ENCODE results near the gene ZBTB7C. TPM values are rescaled to one million over a fixed set of nuclear protein-coding genes. Genes with fewer than 3 reads are reported as not detected.

The ZBTB7C gene
- polyA plus RNA-seq, 2 donors, result 20.6 to 24.5 TPM

DNA sequence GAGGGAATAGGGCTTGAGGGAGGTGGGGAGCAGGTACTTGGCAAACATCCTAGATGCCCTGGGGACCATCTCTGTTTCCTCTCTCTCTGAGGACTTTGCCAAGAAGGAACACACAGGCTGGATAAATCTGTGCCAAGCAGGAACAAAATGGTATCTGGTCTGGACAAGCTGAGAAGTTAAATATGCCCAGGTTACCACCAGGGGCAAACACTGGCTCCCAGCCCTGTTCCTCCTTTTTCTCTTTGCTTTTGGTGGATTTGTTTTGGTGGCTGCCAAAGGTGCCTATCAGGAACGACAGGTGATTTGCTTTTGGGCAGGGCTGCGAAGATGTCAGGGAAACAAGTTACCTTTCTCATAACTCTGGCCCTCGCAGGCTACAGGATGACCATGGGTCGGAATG is 251.2 kb downstream of the ZBTB7C start:
- H3K27ac ChIP-seq (ENCODE audit: low read depth in 2 of 2, low read length in 1 of 2), result peak overlapping the region in 1 of 2 donors; percentile 57
- 53 to 58% methylated on average over 4 of the region's 4 CpGs for WGBS, 2 donors
- peaks cover 0 to 25% of the 10 kb centered on the region in 2 donors for H3K4me1 ChIP-seq (ENCODE audit: control insufficient read depth in 2 of 2, insufficient read depth in 2 of 2, low read length in 1 of 2)
- no peaks in the 10 kb centered on the region for H3K27me3 ChIP-seq (ENCODE audit: control insufficient read depth in 1 of 2, insufficient read depth in 2 of 2, low read length in 2 of 2)
- H3K9me3 ChIP-seq (ENCODE audit: control insufficient read depth in 2 of 2, insufficient read depth in 1 of 2, low read depth in 1 of 2, low read length in 1 of 2), result no peaks in the 10 kb centered on the region
- H3K4me3 ChIP-seq (ENCODE audit: low read depth in 1 of 2, low read length in 2 of 2), result no peak overlapping the region
- H3K36me3 ChIP-seq (ENCODE audit: control insufficient read depth in 2 of 2, insufficient read depth in 2 of 2, low read length in 1 of 2), result no peaks in the 10 kb centered on the region

DNA sequence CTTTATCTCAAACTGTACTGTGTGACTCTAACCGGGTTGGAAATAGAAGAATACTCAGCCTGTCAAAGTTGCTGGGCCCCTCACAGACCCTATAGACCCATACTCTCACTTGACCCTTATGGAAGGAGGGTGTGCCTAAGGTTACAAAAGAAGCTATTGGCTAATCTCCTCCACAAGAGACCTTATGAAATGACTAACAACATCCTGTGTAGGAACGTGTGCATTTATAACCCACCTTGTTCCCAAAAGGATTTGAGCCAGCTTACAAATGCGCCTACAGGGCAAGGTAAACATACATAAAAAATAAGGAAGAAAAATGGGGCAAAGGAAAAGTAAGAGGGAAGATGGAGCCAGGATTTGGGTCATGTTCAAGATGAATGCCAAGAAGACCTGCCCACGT is 253.3 kb downstream of the ZBTB7C start:
- Histone ChIP-seq H3K4me3 (ENCODE audit: low read depth in 1 of 2, low read length in 2 of 2) (no peak overlapping the region), H3K27ac (ENCODE audit: low read depth in 2 of 2, low read length in 1 of 2) (peak overlapping the region in 1 of 2 donors; percentile 26), H3K27me3 (ENCODE audit: control insufficient read depth in 1 of 2, insufficient read depth in 2 of 2, low read length in 2 of 2) (no peaks in the 10 kb centered on the region), H3K4me1 (ENCODE audit: control insufficient read depth in 2 of 2, insufficient read depth in 2 of 2, low read length in 1 of 2) (peaks cover 0 to 20% of the 10 kb centered on the region in 2 donors), H3K9me3 (ENCODE audit: control insufficient read depth in 2 of 2, insufficient read depth in 1 of 2, low read depth in 1 of 2, low read length in 1 of 2) (no peaks in the 10 kb centered on the region), H3K36me3 (ENCODE audit: control insufficient read depth in 2 of 2, insufficient read depth in 2 of 2, low read length in 1 of 2) (no peaks in the 10 kb centered on the region)
- 55 to 62% methylated on average over 4 of the region's 4 CpGs for WGBS, 2 donors

DNA sequence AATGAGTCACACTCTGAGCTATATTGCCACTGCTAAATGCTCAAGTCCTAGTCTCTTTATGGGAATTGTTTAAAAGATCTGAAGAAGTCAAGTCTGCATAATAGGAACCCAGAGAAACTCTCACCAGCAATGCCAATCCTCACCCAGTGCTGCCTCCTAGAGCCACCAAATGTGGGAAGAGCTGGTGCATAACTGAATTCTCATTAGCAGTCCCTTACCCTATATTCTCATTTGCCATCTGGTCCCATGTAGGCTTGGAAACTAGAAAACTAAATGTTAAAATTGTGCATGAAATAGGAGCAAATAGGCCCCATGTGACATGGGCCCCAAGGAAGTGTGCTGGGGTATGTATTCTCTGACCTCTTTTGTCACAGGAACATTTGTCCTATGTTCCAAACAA is 254.4 kb downstream of the ZBTB7C start:
- no peaks in the 10 kb centered on the region for H3K27me3 ChIP-seq (ENCODE audit: control insufficient read depth in 1 of 2, insufficient read depth in 2 of 2, low read length in 2 of 2)
- peak overlapping the region; percentile 12 to 45 for H3K27ac ChIP-seq (ENCODE audit: low read depth in 2 of 2, low read length in 1 of 2)
- H3K4me3 ChIP-seq (ENCODE audit: low read depth in 1 of 2, low read length in 2 of 2), result no peak overlapping the region
- H3K9me3 ChIP-seq (ENCODE audit: control insufficient read depth in 2 of 2, insufficient read depth in 1 of 2, low read depth in 1 of 2, low read length in 1 of 2), result no peaks in the 10 kb centered on the region
- H3K36me3 ChIP-seq (ENCODE audit: control insufficient read depth in 2 of 2, insufficient read depth in 2 of 2, low read length in 1 of 2), result no peaks in the 10 kb centered on the region
- peaks cover 0 to 15% of the 10 kb centered on the region in 2 donors for H3K4me1 ChIP-seq (ENCODE audit: control insufficient read depth in 2 of 2, insufficient read depth in 2 of 2, low read length in 1 of 2)

DNA sequence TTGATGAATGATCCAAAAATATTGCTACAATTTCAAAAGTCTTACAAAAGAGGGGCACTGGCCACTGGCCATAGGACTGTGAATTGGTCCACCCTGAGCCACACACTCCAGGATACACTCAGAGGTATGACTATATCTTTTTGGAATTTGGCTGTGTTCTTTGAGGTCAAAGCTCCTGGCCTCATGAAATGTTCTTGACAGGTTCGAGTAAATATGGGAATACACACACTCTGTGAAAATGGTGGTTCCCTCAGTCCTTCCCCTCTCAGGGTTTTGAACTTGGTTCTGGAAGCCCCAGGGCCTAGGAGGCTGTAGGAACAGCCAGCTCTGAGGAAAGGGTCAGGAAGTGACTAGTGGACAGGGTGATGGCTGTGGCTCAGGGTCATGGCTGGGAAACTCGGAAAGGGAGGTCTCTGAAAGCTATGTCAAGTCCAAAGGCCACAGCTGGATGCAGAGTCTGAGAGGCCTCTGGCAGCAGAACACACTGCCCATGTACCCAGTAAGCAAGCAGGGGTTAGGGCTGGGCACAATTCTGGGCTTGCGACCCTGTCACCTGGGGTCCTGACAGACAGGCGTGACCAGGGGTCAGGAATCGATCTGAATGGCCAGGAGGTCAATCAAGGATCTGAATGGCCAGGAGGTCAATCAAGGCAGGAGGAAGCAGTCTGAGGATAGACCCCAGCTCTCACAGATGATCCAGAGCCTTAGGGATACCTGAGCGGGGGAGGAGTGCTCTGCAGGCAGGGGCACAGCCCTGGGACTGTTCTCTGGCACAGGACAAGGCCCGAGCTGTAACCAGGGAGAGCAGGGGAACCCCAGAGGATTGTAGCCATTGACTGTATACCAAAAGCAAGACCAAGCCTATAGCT is 255.3 kb downstream of the ZBTB7C start:
- peaks cover 0 to 12% of the 10 kb centered on the region in 2 donors for H3K4me1 ChIP-seq (ENCODE audit: control insufficient read depth in 2 of 2, insufficient read depth in 2 of 2, low read length in 1 of 2)
- WGBS, 2 donors, result 75 to 76% methylated on average over 7 of the region's 7 CpGs

DNA sequence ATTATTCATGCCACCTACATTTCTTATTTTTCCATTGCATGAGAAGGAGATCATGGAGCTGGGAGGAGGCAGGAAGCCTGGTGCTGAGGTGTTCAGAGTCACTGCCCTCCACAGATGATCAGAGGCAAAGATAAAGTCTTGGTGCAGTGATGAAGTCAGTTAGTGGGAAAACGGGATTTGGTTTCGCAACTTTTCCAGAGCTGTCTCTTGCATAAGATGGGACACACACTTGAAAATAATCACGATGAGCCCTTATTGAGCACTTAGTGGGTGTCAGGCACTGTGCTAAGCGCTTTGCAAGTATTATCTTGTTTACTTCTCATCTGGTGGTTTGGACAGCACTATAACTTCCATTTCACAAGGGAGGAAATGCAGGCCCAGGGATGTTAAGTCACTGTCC is 256.6 kb downstream of the ZBTB7C start:
- 54 to 68% methylated on average over 4 of the region's 4 CpGs for WGBS, 2 donors
- H3K4me1 ChIP-seq (ENCODE audit: control insufficient read depth in 2 of 2, insufficient read depth in 2 of 2, low read length in 1 of 2), result peaks cover 0 to 8% of the 10 kb centered on the region in 2 donors
- no peak overlapping the region for H3K4me3 ChIP-seq (ENCODE audit: low read depth in 1 of 2, low read length in 2 of 2)

More for the DNA sequence above, 255.3 kb downstream of the ZBTB7C start:
- H3K27me3 ChIP-seq (ENCODE audit: control insufficient read depth in 1 of 2, insufficient read depth in 2 of 2, low read length in 2 of 2), result no peaks in the 10 kb centered on the region
- H3K4me3 ChIP-seq (ENCODE audit: low read depth in 1 of 2, low read length in 2 of 2), result no peak overlapping the region
- H3K36me3 ChIP-seq (ENCODE audit: control insufficient read depth in 2 of 2, insufficient read depth in 2 of 2, low read length in 1 of 2), result no peaks in the 10 kb centered on the region
- no peaks in the 10 kb centered on the region for H3K9me3 ChIP-seq (ENCODE audit: control insufficient read depth in 2 of 2, insufficient read depth in 1 of 2, low read depth in 1 of 2, low read length in 1 of 2)
- H3K27ac ChIP-seq (ENCODE audit: low read depth in 2 of 2, low read length in 1 of 2), result peak overlapping the region; percentile 16 to 71

DNA sequence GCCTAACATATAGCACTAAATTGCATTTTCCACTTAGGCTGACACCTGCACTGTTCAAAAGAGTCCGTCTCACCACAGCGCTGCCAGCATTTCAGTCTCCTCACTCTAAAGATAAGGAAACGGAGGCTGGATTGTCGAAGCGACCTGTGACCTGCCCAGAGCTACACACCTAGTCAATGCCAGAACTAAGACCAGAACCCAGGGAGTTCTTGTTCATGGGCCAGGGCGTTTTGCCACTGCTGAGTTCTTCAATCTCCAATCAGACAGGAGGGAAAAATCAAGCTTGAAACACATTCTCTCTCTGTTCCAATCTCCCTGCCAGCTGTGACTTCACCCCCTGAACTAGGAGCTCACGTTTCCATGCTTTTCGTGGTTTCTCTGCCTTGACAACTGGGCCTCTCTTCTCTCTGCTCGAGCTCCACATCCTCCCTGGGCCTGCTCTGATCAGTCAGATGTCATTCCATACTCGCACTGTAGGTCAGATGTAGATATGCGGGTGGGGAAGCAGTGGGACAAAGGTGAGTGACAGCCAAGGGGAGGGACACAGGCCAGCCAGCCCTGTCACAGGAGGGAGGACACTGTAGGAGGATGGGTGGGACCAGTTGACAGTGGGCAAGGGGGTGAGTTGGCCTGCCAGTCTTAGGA is 257.6 kb downstream of the ZBTB7C start:
- no peaks in the 10 kb centered on the region for H3K27me3 ChIP-seq (ENCODE audit: control insufficient read depth in 1 of 2, insufficient read depth in 2 of 2, low read length in 2 of 2)
- no peak overlapping the region for H3K27ac ChIP-seq (ENCODE audit: low read depth in 2 of 2, low read length in 1 of 2)
- WGBS, 2 donors, result 58 to 75% methylated on average over 11 of the region's 11 CpGs
- no peaks in the 10 kb centered on the region for H3K9me3 ChIP-seq (ENCODE audit: control insufficient read depth in 2 of 2, insufficient read depth in 1 of 2, low read depth in 1 of 2, low read length in 1 of 2)
- H3K4me3 ChIP-seq (ENCODE audit: low read depth in 1 of 2, low read length in 2 of 2), result no peak overlapping the region
- no peaks in the 10 kb centered on the region for H3K36me3 ChIP-seq (ENCODE audit: control insufficient read depth in 2 of 2, insufficient read depth in 2 of 2, low read length in 1 of 2)
- H3K4me1 ChIP-seq (ENCODE audit: control insufficient read depth in 2 of 2, insufficient read depth in 2 of 2, low read length in 1 of 2), result peaks cover 0 to 8% of the 10 kb centered on the region in 2 donors

More for the DNA sequence above, 256.6 kb downstream of the ZBTB7C start:
- H3K27ac ChIP-seq (ENCODE audit: low read depth in 2 of 2, low read length in 1 of 2), result peak overlapping the region; percentile 2 to 74
- no peaks in the 10 kb centered on the region for H3K36me3 ChIP-seq (ENCODE audit: control insufficient read depth in 2 of 2, insufficient read depth in 2 of 2, low read length in 1 of 2)
- no peaks in the 10 kb centered on the region for H3K9me3 ChIP-seq (ENCODE audit: control insufficient read depth in 2 of 2, insufficient read depth in 1 of 2, low read depth in 1 of 2, low read length in 1 of 2)
- no peaks in the 10 kb centered on the region for H3K27me3 ChIP-seq (ENCODE audit: control insufficient read depth in 1 of 2, insufficient read depth in 2 of 2, low read length in 2 of 2)

DNA sequence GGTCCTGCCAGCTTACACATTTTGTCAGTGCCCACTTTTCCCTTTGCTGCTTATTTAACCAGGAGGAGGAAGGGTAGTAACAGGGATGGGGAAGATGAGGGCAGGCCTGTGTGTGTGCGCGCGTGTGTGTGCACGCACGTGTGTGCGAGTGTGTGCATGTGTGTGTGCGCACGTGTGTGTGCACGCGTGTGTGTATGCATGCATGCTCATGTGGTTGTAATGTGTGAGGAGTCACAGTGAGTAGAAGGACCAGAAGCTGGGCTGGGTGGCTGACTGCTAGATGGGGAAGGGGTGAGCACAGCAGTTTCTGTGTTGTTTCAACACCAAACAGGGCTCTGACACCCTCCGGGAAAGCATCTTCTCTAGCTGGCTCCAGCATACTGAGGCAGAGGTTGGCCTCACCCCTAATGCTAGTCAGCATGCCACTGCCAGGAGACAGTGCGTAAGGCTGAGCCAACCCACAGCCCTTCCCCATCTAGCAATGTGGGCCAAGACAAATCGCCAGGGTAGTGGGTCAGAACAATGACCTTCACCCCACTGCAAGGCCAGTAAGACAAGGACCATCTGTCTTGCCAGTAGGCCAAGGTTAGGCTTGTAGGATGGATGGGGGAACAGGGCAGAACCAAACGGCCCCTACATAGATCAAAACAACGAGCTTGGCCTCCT is 260.0 kb downstream of the ZBTB7C start:
- 91 to 92% methylated on average over 15 of the region's 15 CpGs for WGBS, 2 donors

DNA sequence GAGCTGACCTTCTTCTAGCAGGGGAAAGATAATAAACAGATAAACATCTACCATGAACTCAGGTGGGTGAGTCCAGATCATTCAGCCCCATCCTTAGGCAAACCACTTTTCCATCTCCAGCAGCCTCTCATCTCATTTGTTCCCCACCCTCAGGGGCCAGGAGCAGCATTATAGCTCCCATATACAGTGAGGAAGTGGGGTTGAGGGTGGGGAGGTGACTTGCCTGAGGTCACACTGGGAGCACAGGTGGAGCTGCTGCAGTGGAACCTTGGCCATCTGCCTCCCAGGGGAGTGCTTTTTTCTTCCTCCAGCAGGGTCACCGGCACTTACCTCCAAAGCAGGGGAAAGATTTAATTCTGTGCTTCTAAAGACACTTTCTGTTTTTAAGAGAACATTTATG is 266.2 kb downstream of the ZBTB7C start:
- 48 to 71% methylated on average over 1 of the region's 1 CpG for WGBS, 2 donors
- Histone ChIP-seq H3K4me1 (ENCODE audit: control insufficient read depth in 2 of 2, insufficient read depth in 2 of 2, low read length in 1 of 2) (peaks cover 0 to 28% of the 10 kb centered on the region in 2 donors), H3K27me3 (ENCODE audit: control insufficient read depth in 1 of 2, insufficient read depth in 2 of 2, low read length in 2 of 2) (no peaks in the 10 kb centered on the region), H3K4me3 (ENCODE audit: low read depth in 1 of 2, low read length in 2 of 2) (no peak overlapping the region), H3K9me3 (ENCODE audit: control insufficient read depth in 2 of 2, insufficient read depth in 1 of 2, low read depth in 1 of 2, low read length in 1 of 2) (no peaks in the 10 kb centered on the region), H3K27ac (ENCODE audit: low read depth in 2 of 2, low read length in 1 of 2) (no peak overlapping the region), H3K36me3 (ENCODE audit: control insufficient read depth in 2 of 2, insufficient read depth in 2 of 2, low read length in 1 of 2) (no peaks in the 10 kb centered on the region)

More for the DNA sequence above, 260.0 kb downstream of the ZBTB7C start:
- Histone ChIP-seq H3K4me1 (ENCODE audit: control insufficient read depth in 2 of 2, insufficient read depth in 2 of 2, low read length in 1 of 2) (peaks cover 0 to 7% of the 10 kb centered on the region in 2 donors), H3K27me3 (ENCODE audit: control insufficient read depth in 1 of 2, insufficient read depth in 2 of 2, low read length in 2 of 2) (no peaks in the 10 kb centered on the region), H3K4me3 (ENCODE audit: low read depth in 1 of 2, low read length in 2 of 2) (no peak overlapping the region), H3K36me3 (ENCODE audit: control insufficient read depth in 2 of 2, insufficient read depth in 2 of 2, low read length in 1 of 2) (no peaks in the 10 kb centered on the region), H3K9me3 (ENCODE audit: control insufficient read depth in 2 of 2, insufficient read depth in 1 of 2, low read depth in 1 of 2, low read length in 1 of 2) (no peaks in the 10 kb centered on the region), H3K27ac (ENCODE audit: low read depth in 2 of 2, low read length in 1 of 2) (no peak overlapping the region)

DNA sequence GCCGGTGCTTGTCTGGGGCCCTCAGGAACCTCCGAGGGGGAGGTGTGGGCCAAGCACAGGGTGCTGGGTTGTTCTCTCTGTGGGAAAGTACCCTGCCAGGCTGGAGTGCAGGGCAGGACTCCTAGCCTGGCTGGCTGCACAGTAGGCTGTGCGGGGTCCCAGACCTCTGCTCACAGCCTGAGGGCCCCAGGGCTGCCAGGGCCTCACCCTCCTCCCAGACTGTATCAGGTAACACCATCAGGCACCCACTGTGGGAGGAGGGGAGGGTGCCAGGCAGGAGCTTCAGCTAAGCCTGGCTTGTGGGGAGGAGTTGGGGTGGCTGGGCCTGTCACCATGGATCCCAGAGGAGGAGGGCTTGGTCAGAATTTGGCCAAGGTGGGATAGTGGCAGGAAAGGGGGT is 266.8 kb downstream of the ZBTB7C start:
- H3K27ac ChIP-seq (ENCODE audit: low read depth in 2 of 2, low read length in 1 of 2), result no peak overlapping the region

More for the DNA sequence above, 266.8 kb downstream of the ZBTB7C start:
- Histone ChIP-seq H3K27me3 (ENCODE audit: control insufficient read depth in 1 of 2, insufficient read depth in 2 of 2, low read length in 2 of 2) (no peaks in the 10 kb centered on the region), H3K4me1 (ENCODE audit: control insufficient read depth in 2 of 2, insufficient read depth in 2 of 2, low read length in 1 of 2) (peaks cover 0 to 28% of the 10 kb centered on the region in 2 donors), H3K36me3 (ENCODE audit: control insufficient read depth in 2 of 2, insufficient read depth in 2 of 2, low read length in 1 of 2) (no peaks in the 10 kb centered on the region), H3K4me3 (ENCODE audit: low read depth in 1 of 2, low read length in 2 of 2) (no peak overlapping the region), H3K9me3 (ENCODE audit: control insufficient read depth in 2 of 2, insufficient read depth in 1 of 2, low read depth in 1 of 2, low read length in 1 of 2) (no peaks in the 10 kb centered on the region)
- WGBS, 2 donors, result 47 to 79% methylated on average over 3 of the region's 3 CpGs
